Sigmoid colon (tissue), 7 donors: ENCODE data around the gene SMIM29. TPM values are rescaled to one million over a fixed set of nuclear protein-coding genes. Genes with fewer than 3 reads are reported as not detected.

Experiments used
- DNase-seq: peaks from one replicate; pipeline ENCODE4 v3.0.0-alpha.2; 2019
- H3K27ac ChIP-seq, 4 donors: fragments of 200-600 bp; sonication (generic); one replicate each; pipeline ENCODE4 v1.5.1; 2016 to 2019; ENCODE audit warnings: mild to moderate bottlenecking in 1 of 4
- H3K27me3 ChIP-seq, 3 donors: fragments of 200-600 bp; sonication (generic); one replicate each; pipeline ENCODE4 v1.5.1; 2019; ENCODE audit warnings: mild to moderate bottlenecking in 1 of 3
- H3K36me3 ChIP-seq, 4 donors: fragments of 200-600 bp; sonication (generic); one replicate each; pipeline ENCODE4 v1.5.1; 2016 to 2019
- H3K4me1 ChIP-seq, 4 donors: fragments of 200-600 bp; sonication (generic); one replicate each; pipeline ENCODE4 v1.5.1; 2017 to 2019
- H3K4me3 ChIP-seq, 4 donors: fragments of 200-600 bp; sonication (generic); one replicate each; pipeline ENCODE4 v1.5.1; 2017 to 2019; ENCODE audit warnings: mild to moderate bottlenecking in 2 of 4, moderate library complexity in 1 of 4
- H3K9me3 ChIP-seq, 4 donors: fragments of 200-600 bp in 3 of 4; sonication (generic) in 3 of 4; one replicate each; pipeline versions ENCODE4 v1.5.1 to v1.6.1; 2013 to 2019
- CTCF ChIP-seq, 4 experiments: fragments of 450-650 bp in 3 of 4; fragments of 200-600 bp in 1 of 4; IDR thresholded peaks; one replicate each; pipeline ENCODE4 v1.5.1; 2016 to 2019; ENCODE audit warnings: antibody characterized with exemption in 4 of 4, mild to moderate bottlenecking in 3 of 4, moderate library complexity in 2 of 4
- EP300 ChIP-seq, 4 donors: sonication (generic); formaldehyde crosslinking; IDR thresholded peaks; one replicate each; pipeline ENCODE4 v1.6.1; 2017; ENCODE audit warnings: antibody characterized with exemption in 4 of 4
- POLR2A ChIP-seq, 2 donors: fragments of 450-650 bp; IDR thresholded peaks; one replicate each; pipeline ENCODE4 v1.6.1; 2016; ENCODE audit warnings: antibody characterized with exemption in 2 of 2, mild to moderate bottlenecking in 2 of 2, moderate library complexity in 2 of 2
- POLR2AphosphoS5 ChIP-seq, 4 donors: sonication (generic); formaldehyde crosslinking; IDR thresholded peaks; one replicate each; pipeline ENCODE4 v1.6.1; 2017; ENCODE audit warnings: antibody characterized with exemption in 4 of 4
- WGBS, 2 donors: extraction: QIAGEN DNeasy Blood & Tissue Kit; methylation state at CpG; one replicate each; pipeline ENCODE4 v1.1.7; 2013; 5-methylcytosine and 5-hydroxymethylcytosine counted together
- intact Hi-C: fragments of 100-400 bp; cut with DNase I; formaldehyde crosslinking; loops from one replicate; pipeline ENCODE4 v1.15.1; 2023
- polyA plus RNA-seq, 3 donors: library from polyadenylated mRNA; stranded (reverse); fragments of 200-250 nt; gene quantifications; one replicate each; pipeline ENCODE4 v1.2.3, GENCODE V29; 2013
- total RNA-seq, 4 donors: library from RNA; depleted of rRNA; stranded (reverse); fragments of >200 nt; gene quantifications; one replicate each; pipeline ENCODE4 v1.1.0, GENCODE V29; 2016
- donor health status: healthy with polysubstance abuse.
- donor health status: Bipolar disorder and iron deficiency.
- donor health status: healthy.

Gene SMIM29
- total and polyA plus RNA-seq, 7 donors: 16.8 to 39.0 (median 23.7) TPM

- TF ChIP-seq EP300 (IDR thresholded peaks at IDR 0.05): no peak
- TF ChIP-seq POLR2A (IDR thresholded peaks at IDR 0.05): no peak
- TF ChIP-seq POLR2AphosphoS5 (IDR thresholded peaks at IDR 0.05): no peak
- no peak for TF ChIP-seq CTCF (IDR thresholded peaks at IDR 0.05)
- Histone ChIP-seq H3K27me3 (no peaks in the 10 kb centered on the region), H3K4me3 (no peak overlapping the region), H3K36me3 (no peaks in the 10 kb centered on the region), H3K27ac (peak overlapping the region; percentile 8 to 95 (median 90)), H3K4me1 (peaks cover 0 to 27% (median 18%) of the 10 kb centered on the region in 4 donors), H3K9me3 (no peaks in the 10 kb centered on the region)
- intact Hi-C loops: no loop called here
- WGBS, 2 donors: 91 to 94% methylated on average over 7 of the region's 7 CpGs
- peak; percentile 61 for DNase-seq
Measured at GRCh38 chr6:34233867-34234266, 14.9 kb downstream of the SMIM29 start.

- Histone ChIP-seq H3K27me3 (no peaks in the 10 kb centered on the region), H3K4me1 (peaks cover 0 to 20% (median 13%) of the 10 kb centered on the region in 4 donors), H3K27ac (no peak overlapping the region), H3K36me3 (no peaks in the 10 kb centered on the region), H3K9me3 (no peaks in the 10 kb centered on the region), H3K4me3 (no peak overlapping the region)
- WGBS, 2 donors: 86 to 88% methylated on average over 5 of the region's 5 CpGs
- intact Hi-C loops: no loop called here
- TF ChIP-seq EP300 (IDR thresholded peaks at IDR 0.05): no peak
- TF ChIP-seq CTCF (IDR thresholded peaks at IDR 0.05): no peak
- no peak for DNase-seq
Measured at GRCh38 chr6:34232901-34233300, 15.9 kb downstream of the SMIM29 start.

- no peaks in the 10 kb centered on the region for H3K27me3 ChIP-seq
- TF ChIP-seq POLR2AphosphoS5 (IDR thresholded peaks at IDR 0.05) (no peak), EP300 (IDR thresholded peaks at IDR 0.05) (no peak), POLR2A (IDR thresholded peaks at IDR 0.05) (no peak), CTCF (IDR thresholded peaks at IDR 0.05) (no peak)
- intact Hi-C loops: no loop called here
- H3K36me3 ChIP-seq: no peaks in the 10 kb centered on the region
- WGBS, 2 donors: 96% methylated on average over 17 of the region's 17 CpGs
- no peak overlapping the region for H3K27ac ChIP-seq
- no peak for DNase-seq
- no peaks in the 10 kb centered on the region for H3K9me3 ChIP-seq
- H3K4me3 ChIP-seq: no peak overlapping the region
- peaks cover 0 to 16% (median 12%) of the 10 kb centered on the region in 4 donors for H3K4me1 ChIP-seq
Measured at GRCh38 chr6:34231566-34232336, 17.1 kb downstream of the SMIM29 start.

DNA sequence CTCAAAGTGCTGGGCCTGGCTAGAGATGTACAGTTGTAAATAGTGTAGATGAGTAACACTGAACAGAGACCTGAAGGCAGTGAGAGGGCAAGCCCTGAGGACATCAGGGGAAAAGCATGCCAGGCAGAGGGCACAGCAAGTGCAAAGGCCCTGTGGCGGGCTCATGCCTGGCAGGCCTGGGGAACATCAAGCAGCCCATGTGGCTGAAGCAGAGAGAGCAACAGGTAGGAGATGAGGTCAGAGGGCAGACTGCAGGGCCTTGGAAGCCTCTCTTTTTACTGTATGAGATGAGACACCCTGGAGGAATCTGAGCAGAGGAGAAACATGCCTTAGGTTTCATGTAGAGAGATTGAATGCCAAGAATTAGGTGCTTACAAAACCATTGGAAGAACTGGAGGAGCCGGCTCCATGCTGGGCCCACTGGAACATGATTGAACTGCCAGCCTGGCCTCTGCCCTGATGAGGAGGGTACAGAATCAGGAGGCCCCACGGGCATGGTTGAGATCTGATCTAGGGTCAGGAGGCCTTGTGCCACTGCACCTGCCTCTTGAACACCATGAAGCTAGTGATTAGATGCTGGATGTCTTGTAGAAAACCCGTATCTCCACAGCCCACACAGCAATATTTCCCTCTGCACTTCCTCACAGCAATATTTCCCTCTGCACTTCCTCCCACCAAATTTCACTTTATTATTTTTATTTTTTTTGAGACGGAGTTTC, 18.0 kb downstream of the SMIM29 start:
- H3K4me3 ChIP-seq: no peak overlapping the region
- no peak overlapping the region for H3K27ac ChIP-seq
- no peaks in the 10 kb centered on the region for H3K36me3 ChIP-seq
- WGBS, 2 donors: 77 to 88% methylated on average over 5 of the region's 5 CpGs
- no peaks in the 10 kb centered on the region for H3K9me3 ChIP-seq
- intact Hi-C loops: no loop called here
- TF ChIP-seq CTCF (IDR thresholded peaks at IDR 0.05): no peak
- TF ChIP-seq POLR2A (IDR thresholded peaks at IDR 0.05): no peak
- no peak for TF ChIP-seq POLR2AphosphoS5 (IDR thresholded peaks at IDR 0.05)
- no peak for TF ChIP-seq EP300 (IDR thresholded peaks at IDR 0.05)
- no peaks in the 10 kb centered on the region for H3K27me3 ChIP-seq
- H3K4me1 ChIP-seq: peaks cover 0 to 9% (median 5%) of the 10 kb centered on the region in 4 donors
- DNase-seq: no peak
